ACHN (cell line): ENCODE measurements around the gene RAB35.
"Not testable (repeated sequence)": the region's sequence is repeated elsewhere in the genome, so short reads cannot be mapped to it uniquely, and the experiment has no call there.

Experiments
- DNase-seq: peaks from one replicate; pipeline ENCODE4 v3.0.0-alpha.2; 2015
- in situ Hi-C: cut with HindIII; loops from 2 replicates; pipeline ENCODE4 v1.10.0; 2017; ENCODE audit warnings: low sequenced_read_pairs, low pct_ligation_motif_present, low pct_unique_long_range_greater_than_20kb

The RAB35 gene

DNA sequence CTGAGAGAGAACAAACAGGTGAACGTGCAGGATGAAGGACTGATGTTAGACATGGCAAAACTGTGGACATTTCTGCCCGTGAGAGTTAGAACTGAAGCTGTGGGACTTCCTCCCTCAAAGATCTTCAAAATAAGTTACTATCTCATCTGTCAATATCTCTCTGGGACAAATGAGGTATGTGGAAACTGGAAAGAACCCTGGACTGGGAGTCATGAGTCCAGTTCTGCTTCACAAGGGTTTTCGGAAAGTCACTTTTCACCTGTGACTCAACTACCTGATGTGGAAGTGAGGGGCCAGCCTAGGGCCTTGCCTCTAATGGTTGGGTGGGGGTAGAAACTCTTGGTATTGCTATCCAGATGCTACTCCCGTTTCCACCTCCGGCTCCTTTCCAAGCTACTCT lies 47.3 kb downstream of the RAB35 start:
- DNase-seq: no peak
- in situ Hi-C loops: no loop called here

DNA sequence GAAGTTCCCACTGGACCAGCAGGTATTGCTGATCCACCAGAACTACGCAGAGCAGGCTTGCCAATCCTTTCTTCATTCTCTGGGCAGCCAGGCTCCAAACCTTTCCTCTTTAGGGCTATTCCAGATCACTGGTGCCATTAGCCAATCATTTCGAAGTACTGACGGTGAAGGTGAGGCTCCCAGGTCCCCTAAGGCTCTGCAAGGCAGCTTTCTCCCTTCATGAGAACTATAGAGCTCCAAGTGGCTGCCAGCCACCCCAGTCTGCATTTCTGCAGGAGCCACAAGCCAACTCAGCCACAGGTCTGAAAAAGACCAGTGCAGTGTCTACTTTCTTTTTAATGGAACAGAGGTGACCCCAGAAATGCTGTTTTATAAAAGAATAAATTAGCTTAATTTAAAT lies 48.7 kb downstream of the RAB35 start:
- DNase-seq: no peak
- in situ Hi-C loops: no loop called here

- in situ Hi-C loops: no loop called here
- no peak for DNase-seq
These were observed 49.3 kb downstream of the RAB35 start for GRCh38 chr12:120067084-120067869.

GRCh38 chr12:120066341-120066740 lies 50.2 kb downstream of the RAB35 start:
- peak; percentile 45 for DNase-seq
- in situ Hi-C loops: no loop called here

- no peak for DNase-seq
- in situ Hi-C loops: no loop called here
These were observed 51.1 kb downstream of the RAB35 start for GRCh38 chr12:120065472-120065871.

DNA sequence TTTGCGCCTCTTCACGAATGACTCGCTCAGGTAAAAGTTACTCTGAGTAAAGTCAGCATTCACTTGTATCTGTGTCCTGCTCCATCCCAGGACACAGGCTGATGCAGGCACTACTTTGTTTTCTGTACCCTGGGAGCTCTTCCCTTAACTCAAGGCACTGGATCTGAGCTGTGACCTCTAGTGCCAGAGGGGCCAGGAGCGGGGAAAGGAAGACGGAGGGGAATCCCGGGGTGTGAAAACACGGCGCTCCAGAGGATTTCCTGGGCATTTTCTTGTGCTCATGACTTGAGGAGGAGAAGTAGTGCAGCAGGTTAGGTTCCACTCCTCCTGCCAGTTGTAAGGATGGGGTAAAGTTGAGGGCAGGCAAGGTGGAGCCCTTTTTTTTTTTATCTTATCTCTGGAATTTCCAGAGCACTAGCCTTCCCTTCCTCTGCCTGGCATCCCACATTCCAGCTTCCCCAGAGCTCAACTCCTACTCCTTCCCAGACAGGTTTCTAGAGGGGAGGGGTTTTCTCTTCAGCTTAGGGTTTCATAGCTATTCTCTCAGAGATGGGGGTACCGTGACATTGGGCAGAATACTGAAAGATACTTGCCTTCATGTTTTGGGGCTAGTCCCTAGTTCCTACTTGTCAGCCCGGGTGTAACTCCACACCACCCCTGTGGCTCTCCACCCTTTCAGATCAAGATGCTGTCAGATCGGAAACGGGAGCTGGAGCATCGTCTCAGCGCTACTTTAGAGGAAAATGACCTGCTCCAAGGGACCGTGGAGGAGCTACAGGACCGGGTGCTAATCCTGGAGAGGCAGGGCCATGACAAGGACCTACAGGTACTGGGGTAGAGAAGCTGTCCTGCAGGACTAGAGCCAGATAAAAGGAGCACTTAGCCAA lies 52.3 kb downstream of the RAB35 start:
- in situ Hi-C loops: no loop called here
- DNase-seq: no peak

GRCh38 chr12:120062976-120063579 lies 53.5 kb downstream of the RAB35 start:
- DNase-seq: no peak
- in situ Hi-C loops: no loop called here

DNA sequence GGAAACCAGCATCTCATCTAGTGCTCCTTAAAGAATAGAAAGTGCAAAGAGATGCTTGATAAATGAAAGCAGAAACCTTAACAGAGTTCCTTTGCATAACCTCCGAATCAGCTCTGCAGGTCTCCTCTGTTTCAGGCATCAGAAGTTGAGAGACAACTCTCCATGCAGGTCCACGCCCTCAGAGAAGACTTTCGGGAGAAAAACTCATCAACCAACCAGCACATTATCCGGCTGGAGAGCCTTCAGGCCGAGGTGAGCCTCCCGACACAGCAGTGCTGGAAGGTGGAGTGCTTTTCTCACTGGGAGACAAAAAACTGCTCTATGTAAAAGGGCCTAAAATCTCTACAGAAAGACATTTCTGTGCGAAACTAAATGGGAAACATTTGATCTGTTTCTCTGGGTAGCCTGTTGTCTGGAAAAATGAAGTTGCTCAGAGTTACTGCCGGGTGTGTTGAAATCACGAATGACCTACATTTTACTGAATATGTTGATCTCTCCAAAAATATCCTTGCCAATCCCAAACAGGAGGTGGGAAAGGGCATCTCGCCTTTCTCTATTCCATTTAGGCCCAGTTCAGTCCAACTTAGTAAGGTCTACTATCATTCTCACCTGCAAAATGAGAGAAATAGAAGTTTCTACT lies 54.9 kb downstream of the RAB35 start:
- DNase-seq: no peak
- in situ Hi-C loops: no loop called here

DNA sequence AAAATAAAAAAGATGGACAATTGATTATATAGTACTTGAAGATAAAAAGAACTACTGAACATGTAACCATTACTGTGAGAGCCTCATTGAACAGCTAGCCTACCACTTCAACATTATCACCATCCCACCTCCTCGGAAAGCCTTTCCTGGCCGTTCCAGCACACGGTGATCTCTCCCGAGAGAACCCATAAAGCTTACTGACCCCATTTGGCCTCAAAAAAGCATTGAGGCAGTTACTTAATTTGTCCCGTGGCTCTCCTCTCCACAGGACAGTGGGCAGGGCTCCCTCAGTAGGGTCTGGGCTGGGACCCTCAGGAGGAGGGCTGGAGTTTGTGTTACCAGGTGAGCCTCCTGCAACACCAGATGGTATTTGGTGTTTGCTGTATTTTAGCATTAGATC lies 55.8 kb downstream of the RAB35 start:
- in situ Hi-C loops: no loop called here
- no peak for DNase-seq

DNA sequence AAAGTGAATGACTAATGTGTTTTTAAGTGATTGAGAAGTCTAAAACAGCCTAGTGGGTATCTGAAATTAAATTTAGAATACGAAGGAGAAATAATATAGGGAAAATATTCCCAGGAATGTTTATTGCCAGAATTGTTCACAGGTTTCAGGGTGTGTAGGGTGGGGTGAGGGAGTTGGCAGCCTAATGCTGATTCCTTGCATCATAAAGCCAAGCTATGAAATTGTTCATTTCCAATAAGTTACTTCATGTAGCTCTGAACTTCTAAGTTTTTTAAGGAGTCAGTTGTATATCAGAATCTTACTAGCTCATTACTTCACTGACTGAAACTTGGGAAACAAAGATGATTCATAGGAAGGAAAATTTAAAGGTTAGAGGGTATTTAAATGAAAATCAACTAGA lies 56.4 kb downstream of the RAB35 start:
- no peak for DNase-seq
- in situ Hi-C loops: no loop called here

- in situ Hi-C loops: no loop called here
These were observed 59.8 kb downstream of the RAB35 start for GRCh38 chr12:120056739-120057138.

GRCh38 chr12:120055231-120056000 lies 61.1 kb downstream of the RAB35 start:
- in situ Hi-C loops: no loop called here
- no peak for DNase-seq

More at GRCh38 chr12:120056739-120057138, 59.8 kb downstream of the RAB35 start:
- DNase-seq: no peak

DNA sequence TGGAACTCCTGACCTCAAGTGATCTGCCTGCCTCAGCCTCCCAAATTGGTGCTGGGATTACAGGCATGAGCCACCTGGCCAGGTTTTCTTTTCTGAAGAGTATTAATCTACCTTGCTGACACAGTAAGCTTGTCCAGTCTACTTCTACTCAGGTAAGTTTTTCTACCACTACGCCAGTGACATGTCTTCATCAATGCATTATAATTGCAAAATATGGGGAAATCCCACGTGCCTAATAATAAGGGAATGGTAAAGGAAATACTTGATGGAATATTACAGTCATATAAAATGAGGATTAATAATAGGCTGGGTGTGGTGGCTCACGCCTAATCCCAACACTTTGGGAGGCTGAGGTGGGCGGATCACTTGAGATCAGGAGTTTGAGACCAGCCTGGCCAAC lies 62.3 kb downstream of the RAB35 start:
- in situ Hi-C loops: no loop called here
- DNase-seq: no peak

DNA sequence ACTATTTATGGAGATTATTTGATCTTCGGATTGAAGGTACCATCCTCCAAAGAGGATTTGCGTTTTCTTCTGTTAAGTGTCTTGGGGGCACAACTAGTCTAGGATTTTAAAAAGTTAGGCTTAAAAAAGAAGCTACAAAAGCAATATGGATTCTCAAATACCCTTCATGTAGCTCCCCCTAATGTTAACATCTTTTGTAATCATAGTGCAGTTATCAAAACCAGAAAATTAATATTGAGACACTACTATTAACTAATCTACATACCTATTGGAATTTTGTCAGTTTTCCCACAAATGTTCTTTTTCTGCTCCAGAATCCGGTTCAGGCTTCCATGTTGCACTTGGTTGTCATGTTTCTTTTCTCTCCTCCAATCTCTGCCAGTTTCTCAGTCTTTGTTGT lies 65.0 kb downstream of the RAB35 start:
- in situ Hi-C loops: no loop called here
- DNase-seq: no peak

GRCh38 chr12:120049426-120049825 lies 67.1 kb downstream of the RAB35 start:
- in situ Hi-C loops: no loop called here

DNA sequence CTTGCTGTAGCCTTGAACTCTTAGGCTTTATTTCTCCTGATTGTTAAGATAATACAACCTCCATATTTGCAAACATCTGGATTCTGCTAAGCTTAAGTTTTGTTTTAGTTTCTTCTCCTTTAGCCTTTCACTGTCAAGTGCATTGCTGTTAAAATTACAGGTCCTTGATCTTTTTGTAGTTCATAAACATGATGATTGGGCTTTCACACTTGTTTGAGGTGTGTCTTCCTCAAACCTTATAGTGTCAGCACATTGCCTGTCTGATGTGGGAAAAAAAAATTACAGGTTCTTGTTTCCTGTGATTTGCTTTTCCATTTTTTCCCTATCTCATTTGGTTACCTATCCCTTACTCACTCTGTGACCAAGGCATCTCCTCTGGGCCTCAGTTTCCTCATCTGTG lies 68.3 kb downstream of the RAB35 start:
- no peak for DNase-seq

More at GRCh38 chr12:120049426-120049825, 67.1 kb downstream of the RAB35 start:
- no peak for DNase-seq

GRCh38 chr12:120047072-120047471 lies 69.5 kb downstream of the RAB35 start:
- in situ Hi-C loops: no loop called here
- no peak for DNase-seq

More for the DNA sequence above, 68.3 kb downstream of the RAB35 start:
- in situ Hi-C loops: no loop called here

DNA sequence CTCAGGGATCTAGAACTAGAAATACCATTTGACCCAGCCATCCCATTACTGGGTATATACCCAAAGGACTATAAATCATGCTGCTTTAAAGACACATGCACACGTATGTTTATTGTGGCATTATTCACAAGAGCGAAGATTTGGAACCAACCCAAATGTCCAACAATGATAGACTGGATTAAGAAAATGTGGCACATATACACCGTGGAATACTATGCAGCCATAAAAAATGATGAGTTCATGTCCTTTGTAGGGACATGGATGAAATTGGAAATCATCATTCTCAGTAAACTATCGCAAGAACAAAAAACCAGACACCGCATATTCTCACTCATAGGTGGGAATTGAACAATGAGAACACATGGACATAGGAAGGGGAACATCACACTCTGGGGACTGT lies 71.2 kb downstream of the RAB35 start:
- DNase-seq, in situ Hi-C loops: not testable (repeated sequence)
